ENCODE results near the gene SNRPD3.

Gene SNRPD3

GRCh38 chr22:24584166-24584790, 28.5 kb downstream of the SNRPD3 start:
- peak overlapping the region; percentile 58 for H3K4me3 ChIP-seq
- no peak for DNase-seq (ENCODE audit: low spot score)
- peak overlapping the region; percentile 67 to 83 for H3K27ac ChIP-seq
- TF ChIP-seq CTCF (IDR thresholded peaks at IDR 0.05), result no peak

- Histone ChIP-seq H3K4me3 (no peak overlapping the region), H3K27ac (peak overlapping the region; percentile 67 to 83)
- no peak for TF ChIP-seq CTCF (IDR thresholded peaks at IDR 0.05)
- no peak for DNase-seq (ENCODE audit: low spot score)
Observed at GRCh38 chr22:24584871-24585411, 29.1 kb downstream of the SNRPD3 start.

- DNase-seq (ENCODE audit: low spot score), result no peak
- Histone ChIP-seq H3K27ac (no peak overlapping the region), H3K4me3 (no peak overlapping the region)
- TF ChIP-seq CTCF (IDR thresholded peaks at IDR 0.05), result no peak
Observed at GRCh38 chr22:24585461-24585860, 29.7 kb downstream of the SNRPD3 start.

- Histone ChIP-seq H3K4me3 (no peak overlapping the region), H3K27ac (no peak overlapping the region)
- DNase-seq (ENCODE audit: low spot score), result no peak
- no peak for TF ChIP-seq CTCF (IDR thresholded peaks at IDR 0.05)
Observed at GRCh38 chr22:24585927-24586546, 30.2 kb downstream of the SNRPD3 start.

- no peak overlapping the region for H3K4me3 ChIP-seq
- no peak overlapping the region for H3K27ac ChIP-seq
- DNase-seq (ENCODE audit: low spot score), result no peak
- TF ChIP-seq CTCF (IDR thresholded peaks at IDR 0.05), result no peak
Observed at GRCh38 chr22:24587251-24587650, 31.5 kb downstream of the SNRPD3 start.

GRCh38 chr22:24587948-24588347, 32.1 kb downstream of the SNRPD3 start:
- DNase-seq (ENCODE audit: low spot score), result no peak
- no peak for TF ChIP-seq CTCF (IDR thresholded peaks at IDR 0.05)
- Histone ChIP-seq H3K27ac (peak overlapping the region in 1 of 2 donors; percentile 38), H3K4me3 (no peak overlapping the region)

- no peak for DNase-seq (ENCODE audit: low spot score)
- H3K4me3 ChIP-seq, result no peak overlapping the region
- peak overlapping the region in 1 of 2 donors; percentile 38 for H3K27ac ChIP-seq
- no peak for TF ChIP-seq CTCF (IDR thresholded peaks at IDR 0.05)
Observed at GRCh38 chr22:24588381-24588756, 32.6 kb downstream of the SNRPD3 start.
